ENCODE measurements around the gene FAM193A.

DNA sequence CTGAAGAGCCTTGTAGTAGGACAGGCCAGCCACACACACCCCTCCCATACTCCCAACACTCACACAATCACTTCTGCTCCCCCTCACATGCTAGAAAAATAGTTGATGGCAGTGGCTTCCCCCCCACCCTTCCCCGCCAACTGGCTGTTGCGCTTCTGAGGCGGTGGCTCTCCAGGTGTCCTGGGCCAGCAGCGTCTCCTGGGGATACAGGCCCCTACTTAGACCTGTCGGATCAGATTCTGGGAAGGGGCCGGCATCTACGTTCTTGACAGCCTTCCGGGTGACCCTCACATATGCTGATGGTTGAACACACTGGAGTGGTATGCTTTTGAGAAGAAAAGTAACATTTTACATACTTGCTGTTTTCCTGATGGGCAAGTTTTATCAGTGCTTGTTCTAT is 179.8 kb downstream of the FAM193A start:
- TF ChIP-seq EZH2phosphoT487 (conservative IDR thresholded peaks at IDR 0.05; ENCODE audit: low read length) = no peak
- TF ChIP-seq, protein P1, sequence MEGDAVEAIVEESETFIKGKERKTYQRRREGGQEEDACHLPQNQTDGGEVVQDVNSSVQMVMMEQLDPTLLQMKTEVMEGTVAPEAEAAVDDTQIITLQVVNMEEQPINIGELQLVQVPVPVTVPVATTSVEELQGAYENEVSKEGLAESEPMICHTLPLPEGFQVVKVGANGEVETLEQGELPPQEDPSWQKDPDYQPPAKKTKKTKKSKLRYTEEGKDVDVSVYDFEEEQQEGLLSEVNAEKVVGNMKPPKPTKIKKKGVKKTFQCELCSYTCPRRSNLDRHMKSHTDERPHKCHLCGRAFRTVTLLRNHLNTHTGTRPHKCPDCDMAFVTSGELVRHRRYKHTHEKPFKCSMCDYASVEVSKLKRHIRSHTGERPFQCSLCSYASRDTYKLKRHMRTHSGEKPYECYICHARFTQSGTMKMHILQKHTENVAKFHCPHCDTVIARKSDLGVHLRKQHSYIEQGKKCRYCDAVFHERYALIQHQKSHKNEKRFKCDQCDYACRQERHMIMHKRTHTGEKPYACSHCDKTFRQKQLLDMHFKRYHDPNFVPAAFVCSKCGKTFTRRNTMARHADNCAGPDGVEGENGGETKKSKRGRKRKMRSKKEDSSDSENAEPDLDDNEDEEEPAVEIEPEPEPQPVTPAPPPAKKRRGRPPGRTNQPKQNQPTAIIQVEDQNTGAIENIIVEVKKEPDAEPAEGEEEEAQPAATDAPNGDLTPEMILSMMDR (IDR thresholded peaks at IDR 0.05; ENCODE audit: insufficient read depth, low read length, poor library complexity, severe bottlenecking) = no peak

Data from SU-DHL-6 (cell line).